Liver (tissue), 3 donors: Measurements from ENCODE around the gene EML1.

Experiments
- EGR1 ChIP-seq, 2 donors: IDR thresholded peaks; 2 replicates each; pipeline ENCODE4 v1.6.1; 2016 to 2018; ENCODE audit warnings: antibody characterized with exemption in 2 of 2, low read depth in 2 of 2
- GABPA ChIP-seq, 2 donors: IDR thresholded peaks in 1 of 2; conservative IDR thresholded peaks in 1 of 2; 2 replicates each; pipeline ENCODE4 v1.6.1; 2016; ENCODE audit warnings: antibody characterized with exemption in 2 of 2, mild to moderate bottlenecking in 1 of 2, moderate library complexity in 1 of 2
- HNF4G ChIP-seq: IDR thresholded peaks from 2 replicates; pipeline ENCODE4 v1.6.1; 2016; ENCODE audit warnings: antibody characterized with exemption
- JUND ChIP-seq, 2 donors: IDR thresholded peaks; 2 replicates each; pipeline ENCODE4 v1.6.1; 2016; ENCODE audit warnings: antibody characterized with exemption in 2 of 2
- SP1 ChIP-seq: IDR thresholded peaks from 2 replicates; pipeline ENCODE4 v1.6.1; 2018; ENCODE audit warnings: antibody characterized with exemption, mild to moderate bottlenecking
- TAF1 ChIP-seq: conservative IDR thresholded peaks from 2 replicates; pipeline ENCODE4 v1.6.1; 2016; ENCODE audit warnings: antibody characterized with exemption, mild to moderate bottlenecking
- YY1 ChIP-seq: IDR thresholded peaks from 2 replicates; pipeline ENCODE4 v1.6.1; 2016; ENCODE audit warnings: antibody characterized with exemption, mild to moderate bottlenecking
- TF ChIP-seq, protein P1 (sequence below): IDR thresholded peaks from 2 replicates; pipeline ENCODE4 v1.6.1; 2016; ENCODE audit warnings: antibody characterized with exemption
- TF ChIP-seq, protein P2 (sequence below): fragments of 150-350 bp; IDR thresholded peaks from 2 replicates; pipeline ENCODE4 v1.5.1; 2017; ENCODE audit warnings: improper control_type of control experiment, low read depth, low read length; ENCODE audit not compliant: missing input control
- donor health status: healthy.
- donor health status: healthy.

DNA sequence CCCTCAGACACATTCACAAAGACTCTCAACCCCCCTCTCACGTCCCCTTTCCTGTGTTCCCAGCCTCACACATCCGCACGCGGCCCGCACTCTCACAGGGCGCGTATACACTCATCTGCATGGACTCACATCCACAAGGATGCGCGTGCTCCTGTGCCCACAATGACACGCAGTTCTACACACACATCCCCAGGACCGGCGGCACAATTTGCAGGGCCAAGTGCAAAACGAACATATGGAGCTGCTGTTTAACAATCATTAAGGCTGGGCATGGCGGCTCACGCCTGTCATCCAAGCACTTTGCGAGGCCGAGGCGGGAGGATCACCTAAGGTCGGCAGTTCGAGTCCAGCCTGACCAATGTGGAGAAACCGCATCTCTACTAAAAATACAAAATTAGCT lies 36.4 kb upstream of the EML1 start:
- TF ChIP-seq, protein P1, sequence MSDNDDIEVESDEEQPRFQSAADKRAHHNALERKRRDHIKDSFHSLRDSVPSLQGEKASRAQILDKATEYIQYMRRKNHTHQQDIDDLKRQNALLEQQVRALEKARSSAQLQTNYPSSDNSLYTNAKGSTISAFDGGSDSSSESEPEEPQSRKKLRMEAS = no peak
- TF ChIP-seq, protein P2, sequence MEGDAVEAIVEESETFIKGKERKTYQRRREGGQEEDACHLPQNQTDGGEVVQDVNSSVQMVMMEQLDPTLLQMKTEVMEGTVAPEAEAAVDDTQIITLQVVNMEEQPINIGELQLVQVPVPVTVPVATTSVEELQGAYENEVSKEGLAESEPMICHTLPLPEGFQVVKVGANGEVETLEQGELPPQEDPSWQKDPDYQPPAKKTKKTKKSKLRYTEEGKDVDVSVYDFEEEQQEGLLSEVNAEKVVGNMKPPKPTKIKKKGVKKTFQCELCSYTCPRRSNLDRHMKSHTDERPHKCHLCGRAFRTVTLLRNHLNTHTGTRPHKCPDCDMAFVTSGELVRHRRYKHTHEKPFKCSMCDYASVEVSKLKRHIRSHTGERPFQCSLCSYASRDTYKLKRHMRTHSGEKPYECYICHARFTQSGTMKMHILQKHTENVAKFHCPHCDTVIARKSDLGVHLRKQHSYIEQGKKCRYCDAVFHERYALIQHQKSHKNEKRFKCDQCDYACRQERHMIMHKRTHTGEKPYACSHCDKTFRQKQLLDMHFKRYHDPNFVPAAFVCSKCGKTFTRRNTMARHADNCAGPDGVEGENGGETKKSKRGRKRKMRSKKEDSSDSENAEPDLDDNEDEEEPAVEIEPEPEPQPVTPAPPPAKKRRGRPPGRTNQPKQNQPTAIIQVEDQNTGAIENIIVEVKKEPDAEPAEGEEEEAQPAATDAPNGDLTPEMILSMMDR = no peak
- no peak for TF ChIP-seq TAF1
- TF ChIP-seq JUND (IDR thresholded peaks at IDR 0.05) = no peak
- TF ChIP-seq SP1 = no peak
- no peak for TF ChIP-seq GABPA (IDR thresholded peaks at IDR 0.05 in 1 of 2, conservative IDR thresholded peaks at IDR 0.05 in 1 of 2)
- no peak for TF ChIP-seq HNF4G
- no peak for TF ChIP-seq EGR1 (IDR thresholded peaks at IDR 0.05; ENCODE audit: low read depth in 2 of 2)
- no peak for TF ChIP-seq YY1
